Gastroesophageal sphincter (tissue), 4 donors: ENCODE results near the gene TET1. TPM values are rescaled to one million over a fixed set of nuclear protein-coding genes. Genes with fewer than 3 reads are reported as not detected.
A peak's percentile ranks its signal among the peaks of the same experiment; 100 is the strongest.

Source experiments
- ATAC-seq: fragments of 150-250 bp; one replicate; pipeline ENCODE4 v1.9.1; 2016; ENCODE audit warnings: mild to moderate bottlenecking, moderate library complexity
- H3K27ac ChIP-seq, 4 donors: fragments of 200-600 bp; sonication (generic) in 3 of 4; 1 replicate in 3 of 4; 2 replicates in 1 of 4; pipeline ENCODE4 v1.5.1; 2016 to 2019
- H3K27me3 ChIP-seq: fragments of 200-600 bp; sonication (generic); one replicate; pipeline ENCODE4 v1.5.1; 2019
- H3K36me3 ChIP-seq, 2 donors: fragments of 200-600 bp; sonication (generic); one replicate each; pipeline ENCODE4 v1.5.1; 2019; ENCODE audit warnings: control low read depth in 1 of 2
- H3K4me1 ChIP-seq, 3 donors: fragments of 200-600 bp; sonication (generic); 1 replicate in 2 of 3; 2 replicates in 1 of 3; pipeline ENCODE4 v1.5.1; 2016 to 2019; ENCODE audit warnings: control low read depth in 2 of 3
- H3K4me3 ChIP-seq, 2 donors: fragments of 200-600 bp; sonication (generic); one replicate each; pipeline ENCODE4 v1.5.1; 2019; ENCODE audit warnings: mild to moderate bottlenecking in 1 of 2, moderate library complexity in 1 of 2
- H3K9me3 ChIP-seq, 3 donors: fragments of 200-600 bp; sonication (generic); one replicate each; pipeline ENCODE4 v1.5.1; 2017 to 2019; ENCODE audit warnings: control low read depth in 2 of 3
- EP300 ChIP-seq: sonication (generic); formaldehyde crosslinking; IDR thresholded peaks from one replicate; pipeline ENCODE4 v1.6.1; 2017; ENCODE audit warnings: antibody characterized with exemption, mild to moderate bottlenecking
- POLR2A ChIP-seq, 2 donors: fragments of 450-650 bp; IDR thresholded peaks; one replicate each; pipeline ENCODE4 v1.6.1; 2017; ENCODE audit warnings: antibody characterized with exemption in 2 of 2, mild to moderate bottlenecking in 2 of 2, moderate library complexity in 1 of 2
- POLR2AphosphoS5 ChIP-seq: sonication (generic); formaldehyde crosslinking; IDR thresholded peaks from one replicate; pipeline ENCODE4 v1.6.1; 2017; ENCODE audit warnings: antibody characterized with exemption
- WGBS, 2 donors: methylation state at CpG; one replicate each; pipeline ENCODE4 v1.1.5; 2018; ENCODE audit warnings: low coverage in 1 of 2; 5-methylcytosine and 5-hydroxymethylcytosine counted together
- total RNA-seq, 4 donors: library from RNA; depleted of rRNA; stranded (reverse); fragments of >200 nt; gene quantifications; one replicate each; pipeline ENCODE4 v1.1.0, GENCODE V29; 2016
- TF ChIP-seq, protein P1 (sequence below), 4 experiments: fragments of 200-600 bp in 2 of 4; fragments of 450-650 bp in 2 of 4; sonication (generic) in 1 of 4; IDR thresholded peaks; one replicate each; pipeline ENCODE4 v1.5.1; 2017 to 2019; ENCODE audit warnings: antibody characterized with exemption in 4 of 4, mild to moderate bottlenecking in 2 of 4, moderate library complexity in 2 of 4

The TET1 gene
- total RNA-seq, 4 donors from 2014 or later: 7.2 to 14.5 (median 9.8) TPM

DNA sequence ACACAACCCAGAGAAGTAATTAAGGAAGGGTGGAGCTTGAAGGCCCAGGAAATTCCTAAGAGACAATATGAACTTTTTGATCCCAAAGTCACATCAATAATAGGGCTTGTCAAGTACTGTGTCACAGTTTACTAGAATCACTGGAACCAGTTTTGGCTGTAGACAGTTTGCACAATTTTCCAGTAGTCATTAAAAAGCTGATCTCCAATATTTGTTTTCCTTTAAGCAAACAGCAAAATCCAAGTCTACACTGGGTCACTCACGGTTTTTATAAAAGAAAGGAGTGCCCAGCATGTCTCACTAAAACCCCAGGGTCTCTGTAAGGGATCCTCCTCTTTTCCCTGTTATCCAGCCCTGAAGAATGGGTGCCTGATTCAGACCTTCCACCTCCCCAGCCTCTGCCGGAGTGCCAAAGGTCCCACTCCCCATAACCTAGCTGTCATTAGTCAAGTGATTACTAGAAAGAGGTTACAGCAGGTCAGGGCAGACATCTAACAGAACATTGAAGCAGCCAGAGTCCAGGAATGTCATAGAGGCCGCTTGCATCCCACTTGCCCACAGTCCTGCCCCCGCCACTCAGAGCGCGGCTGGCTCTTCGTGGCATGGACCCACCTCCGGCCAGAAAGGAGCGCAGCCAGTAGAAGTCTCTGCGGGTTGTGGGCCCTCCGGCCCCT is 33.4 kb upstream of the TET1 start:
- 0% methylated on average over 1 to 2 of the region's 11 CpGs for WGBS, 2 donors
- ATAC-seq: peak; percentile 69
- H3K4me1 ChIP-seq: peaks cover 0 to 24% (median 3%) of the 10 kb centered on the region in 3 donors
- no peaks in the 10 kb centered on the region for H3K9me3 ChIP-seq
- TF ChIP-seq POLR2AphosphoS5: no peak
- no peak for TF ChIP-seq POLR2A (IDR thresholded peaks at IDR 0.05)
- no peak for TF ChIP-seq EP300
- TF ChIP-seq, protein P1, sequence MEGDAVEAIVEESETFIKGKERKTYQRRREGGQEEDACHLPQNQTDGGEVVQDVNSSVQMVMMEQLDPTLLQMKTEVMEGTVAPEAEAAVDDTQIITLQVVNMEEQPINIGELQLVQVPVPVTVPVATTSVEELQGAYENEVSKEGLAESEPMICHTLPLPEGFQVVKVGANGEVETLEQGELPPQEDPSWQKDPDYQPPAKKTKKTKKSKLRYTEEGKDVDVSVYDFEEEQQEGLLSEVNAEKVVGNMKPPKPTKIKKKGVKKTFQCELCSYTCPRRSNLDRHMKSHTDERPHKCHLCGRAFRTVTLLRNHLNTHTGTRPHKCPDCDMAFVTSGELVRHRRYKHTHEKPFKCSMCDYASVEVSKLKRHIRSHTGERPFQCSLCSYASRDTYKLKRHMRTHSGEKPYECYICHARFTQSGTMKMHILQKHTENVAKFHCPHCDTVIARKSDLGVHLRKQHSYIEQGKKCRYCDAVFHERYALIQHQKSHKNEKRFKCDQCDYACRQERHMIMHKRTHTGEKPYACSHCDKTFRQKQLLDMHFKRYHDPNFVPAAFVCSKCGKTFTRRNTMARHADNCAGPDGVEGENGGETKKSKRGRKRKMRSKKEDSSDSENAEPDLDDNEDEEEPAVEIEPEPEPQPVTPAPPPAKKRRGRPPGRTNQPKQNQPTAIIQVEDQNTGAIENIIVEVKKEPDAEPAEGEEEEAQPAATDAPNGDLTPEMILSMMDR (IDR thresholded peaks at IDR 0.05): no peak
- peak overlapping the region; percentile 56 to 97 for H3K4me3 ChIP-seq
- H3K27me3 ChIP-seq: no peaks in the 10 kb centered on the region
- H3K36me3 ChIP-seq: peaks cover 0 to 18% of the 10 kb centered on the region in 2 donors
- peak overlapping the region; percentile 84 to 98 (median 94) for H3K27ac ChIP-seq

DNA sequence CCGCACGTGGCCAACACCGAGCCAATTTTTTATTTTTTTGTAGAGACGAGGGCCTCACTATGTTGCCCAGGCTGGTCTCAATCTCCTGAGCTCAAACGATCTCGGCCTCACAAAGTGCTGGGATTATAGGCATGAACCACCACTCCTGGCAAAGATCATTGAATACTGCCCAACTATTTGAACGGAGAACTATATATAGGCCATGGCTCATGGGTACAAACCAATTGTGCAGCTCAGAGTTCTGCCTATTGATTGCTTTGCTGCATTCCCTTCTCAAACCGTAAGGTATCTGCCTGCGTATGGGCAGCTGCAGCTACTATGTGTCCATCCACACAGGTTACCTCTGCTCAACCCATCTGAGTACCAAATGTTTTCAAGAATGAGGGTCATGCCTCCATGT is 23.2 kb upstream of the TET1 start:
- Histone ChIP-seq H3K27me3 (no peaks in the 10 kb centered on the region), H3K36me3 (no peaks in the 10 kb centered on the region), H3K9me3 (no peaks in the 10 kb centered on the region), H3K4me1 (no peaks in the 10 kb centered on the region), H3K27ac (no peak overlapping the region), H3K4me3 (no peak overlapping the region)
- ATAC-seq: no peak
- TF ChIP-seq POLR2AphosphoS5: no peak
- TF ChIP-seq, protein P1 (IDR thresholded peaks at IDR 0.05): no peak
- no peak for TF ChIP-seq POLR2A (IDR thresholded peaks at IDR 0.05)
- TF ChIP-seq EP300: no peak
- 0 to 50% methylated on average over 1 to 2 of the region's 9 CpGs for WGBS, 2 donors

DNA sequence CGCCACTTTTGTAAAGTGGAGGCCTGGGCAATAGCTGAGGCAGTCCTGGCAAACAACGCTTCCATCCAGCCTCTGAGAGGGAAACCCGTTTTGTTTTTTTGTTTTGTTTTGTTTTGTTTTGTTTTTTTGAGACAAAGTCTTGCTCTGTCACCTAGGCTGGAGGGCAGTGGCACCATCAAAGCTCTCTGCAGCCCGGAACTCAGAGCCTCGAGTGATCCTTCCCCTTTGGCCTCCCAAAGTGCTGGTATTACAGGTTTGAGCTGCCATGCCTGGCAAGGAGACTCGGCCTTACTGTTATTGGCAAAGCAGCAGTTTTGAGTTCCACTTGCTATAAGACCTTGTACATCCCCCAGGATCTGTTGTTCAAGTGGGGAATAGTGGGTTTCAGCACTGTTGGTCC is 22.3 kb upstream of the TET1 start:
- no peaks in the 10 kb centered on the region for H3K9me3 ChIP-seq
- H3K27me3 ChIP-seq: no peaks in the 10 kb centered on the region
- TF ChIP-seq, protein P1 (IDR thresholded peaks at IDR 0.05): no peak
- no peak for TF ChIP-seq POLR2A (IDR thresholded peaks at IDR 0.05)
- TF ChIP-seq POLR2AphosphoS5: no peak
- TF ChIP-seq EP300: no peak
- no peaks in the 10 kb centered on the region for H3K4me1 ChIP-seq
- no peak overlapping the region for H3K4me3 ChIP-seq
- no peak for ATAC-seq
- no peaks in the 10 kb centered on the region for H3K36me3 ChIP-seq
- WGBS, 2 donors: 70 to 79% methylated on average over 2 to 3 of the region's 6 CpGs
- H3K27ac ChIP-seq: no peak overlapping the region

DNA sequence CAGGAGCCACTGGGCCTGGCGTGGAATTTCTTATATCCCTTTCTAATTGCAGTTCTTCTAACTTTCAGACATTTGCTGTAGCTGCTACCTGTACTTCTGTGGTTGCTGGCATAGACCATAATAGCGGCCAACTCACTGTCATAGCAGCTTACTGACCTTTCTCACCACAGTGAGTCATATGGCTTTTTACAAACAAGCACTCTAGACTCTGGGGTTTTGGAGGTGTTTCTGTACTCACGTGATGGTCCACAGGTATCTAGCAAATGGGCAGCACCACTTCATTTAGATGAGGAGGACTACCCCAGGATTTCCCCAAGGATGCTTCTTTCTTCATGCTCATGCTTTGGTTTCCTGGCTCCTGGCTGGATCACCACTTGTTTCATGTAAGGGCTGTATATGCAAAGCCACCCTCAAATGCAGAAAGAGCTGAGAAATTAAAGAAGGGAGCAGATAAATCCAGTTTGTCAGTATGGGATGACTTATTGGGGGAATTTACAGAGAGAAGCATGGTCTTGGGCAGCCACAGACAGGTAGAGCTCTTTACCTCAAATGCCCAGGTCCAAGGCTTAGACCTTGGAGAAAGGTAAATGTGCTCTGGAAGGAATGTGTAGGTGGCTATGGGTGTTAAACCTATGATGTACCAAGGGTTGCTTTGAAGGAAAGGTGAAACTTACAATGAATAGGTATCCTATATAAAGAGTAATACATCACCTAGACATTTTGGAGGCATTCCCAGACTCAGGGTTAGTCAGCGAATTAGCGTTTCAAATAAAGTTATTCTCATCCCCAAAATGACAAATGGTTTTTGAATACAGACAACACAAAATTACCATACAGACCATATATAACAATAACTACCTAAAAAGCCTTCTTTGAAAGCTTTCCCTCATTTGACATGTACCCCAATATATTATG is 16.9 kb upstream of the TET1 start:
- ATAC-seq: no peak
- H3K36me3 ChIP-seq: no peaks in the 10 kb centered on the region
- WGBS, 2 donors: 54 to 58% methylated on average over 3 to 5 of the region's 5 CpGs
- no peaks in the 10 kb centered on the region for H3K9me3 ChIP-seq
- no peaks in the 10 kb centered on the region for H3K4me1 ChIP-seq
- TF ChIP-seq EP300: no peak
- TF ChIP-seq, protein P1 (IDR thresholded peaks at IDR 0.05): no peak
- no peak for TF ChIP-seq POLR2AphosphoS5
- no peak for TF ChIP-seq POLR2A (IDR thresholded peaks at IDR 0.05)
- H3K27me3 ChIP-seq: no peaks in the 10 kb centered on the region
- H3K4me3 ChIP-seq: no peak overlapping the region
- H3K27ac ChIP-seq: no peak overlapping the region
